ENCODE data around the gene HPS5. TPM values are rescaled to one million over a fixed set of nuclear protein-coding genes. Genes with fewer than 3 reads are reported as not detected.

Gene HPS5, protein sequence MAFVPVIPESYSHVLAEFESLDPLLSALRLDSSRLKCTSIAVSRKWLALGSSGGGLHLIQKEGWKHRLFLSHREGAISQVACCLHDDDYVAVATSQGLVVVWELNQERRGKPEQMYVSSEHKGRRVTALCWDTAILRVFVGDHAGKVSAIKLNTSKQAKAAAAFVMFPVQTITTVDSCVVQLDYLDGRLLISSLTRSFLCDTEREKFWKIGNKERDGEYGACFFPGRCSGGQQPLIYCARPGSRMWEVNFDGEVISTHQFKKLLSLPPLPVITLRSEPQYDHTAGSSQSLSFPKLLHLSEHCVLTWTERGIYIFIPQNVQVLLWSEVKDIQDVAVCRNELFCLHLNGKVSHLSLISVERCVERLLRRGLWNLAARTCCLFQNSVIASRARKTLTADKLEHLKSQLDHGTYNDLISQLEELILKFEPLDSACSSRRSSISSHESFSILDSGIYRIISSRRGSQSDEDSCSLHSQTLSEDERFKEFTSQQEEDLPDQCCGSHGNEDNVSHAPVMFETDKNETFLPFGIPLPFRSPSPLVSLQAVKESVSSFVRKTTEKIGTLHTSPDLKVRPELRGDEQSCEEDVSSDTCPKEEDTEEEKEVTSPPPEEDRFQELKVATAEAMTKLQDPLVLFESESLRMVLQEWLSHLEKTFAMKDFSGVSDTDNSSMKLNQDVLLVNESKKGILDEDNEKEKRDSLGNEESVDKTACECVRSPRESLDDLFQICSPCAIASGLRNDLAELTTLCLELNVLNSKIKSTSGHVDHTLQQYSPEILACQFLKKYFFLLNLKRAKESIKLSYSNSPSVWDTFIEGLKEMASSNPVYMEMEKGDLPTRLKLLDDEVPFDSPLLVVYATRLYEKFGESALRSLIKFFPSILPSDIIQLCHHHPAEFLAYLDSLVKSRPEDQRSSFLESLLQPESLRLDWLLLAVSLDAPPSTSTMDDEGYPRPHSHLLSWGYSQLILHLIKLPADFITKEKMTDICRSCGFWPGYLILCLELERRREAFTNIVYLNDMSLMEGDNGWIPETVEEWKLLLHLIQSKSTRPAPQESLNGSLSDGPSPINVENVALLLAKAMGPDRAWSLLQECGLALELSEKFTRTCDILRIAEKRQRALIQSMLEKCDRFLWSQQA
- total RNA-seq: 10 to 100 TPM; 16.1 to 17.8 TPM

- POLR2A ChIA-PET: interaction anchor here (0.6 to 4.3 kb wide), 14 partner anchors 9 to 312 kb away, joined by 3 to 77 read pairs (median 5); partner anchors contain the start of genes LDHA, SAAL1, SPTY2D1 and TSG101
- peak within 1 kb of the TSS; percentile 92 for H3K4me3 Mint-ChIP-seq
- H3K36me3 Mint-ChIP-seq: peaks cover 17% of the 10 kb centered on the region
- H3K27ac Mint-ChIP-seq: peak within 1 kb of the TSS; percentile 99
- no peaks in the 10 kb centered on the region for H3K9me3 Mint-ChIP-seq
- ATAC-seq (ENCODE audit: low read depth) (peak; percentile 92), DNase-seq (peak; percentile 93)
- peaks cover 51% of the 10 kb centered on the region for H3K4me1 Mint-ChIP-seq
- H3K27me3 Mint-ChIP-seq: no peaks in the 10 kb centered on the region
Observed at GRCh38 chr11:18321969-18322711, at the start of gene HPS5, which contains the start of gene GTF2H1. Gene HPS5, minus strand, starts transcription at chr11:18322140. Its CDS starts 4,282 bp downstream, at chr11:18317858. Gene GTF2H1, plus strand, starts transcription at chr11:18322567. Its CDS starts 10,508 bp downstream, at chr11:18333075.

DNA sequence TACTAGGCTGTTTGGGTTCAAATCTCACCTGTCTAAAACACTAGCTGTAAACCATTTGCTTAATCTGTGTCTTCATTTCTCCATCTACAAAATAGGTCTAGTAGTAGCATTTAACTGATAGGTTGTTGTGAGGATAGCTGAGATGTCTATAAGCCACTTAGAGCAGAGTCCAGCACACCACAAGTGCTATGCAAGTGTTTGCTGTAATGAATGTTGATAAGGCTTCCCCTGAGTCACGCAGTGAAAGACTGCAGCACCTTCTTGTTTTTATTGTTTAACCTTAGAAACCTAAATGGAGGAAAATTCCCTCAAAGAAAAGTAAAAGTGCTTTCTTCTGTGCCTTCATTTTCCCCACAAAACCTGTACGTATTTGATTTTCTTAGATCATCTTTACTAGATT, 49.3 kb upstream of the HPS5 start:
- Mint-ChIP-seq H3K4me1 (peaks cover 2% of the 10 kb centered on the region), H3K27ac (no peak overlapping the region), H3K4me3 (no peak overlapping the region), H3K27me3 (no peaks in the 10 kb centered on the region), H3K9me3 (no peaks in the 10 kb centered on the region), H3K36me3 (peaks cover 10% of the 10 kb centered on the region)
- DNase-seq (no peak), ATAC-seq (ENCODE audit: low read depth) (no peak)
- POLR2A ChIA-PET: interaction anchor here (0.6 to 1.6 kb wide), 4 partner anchors 23 to 199 kb away, joined by 3 to 7 read pairs (median 4); partner anchors contain the start of gene LDHA

DNA sequence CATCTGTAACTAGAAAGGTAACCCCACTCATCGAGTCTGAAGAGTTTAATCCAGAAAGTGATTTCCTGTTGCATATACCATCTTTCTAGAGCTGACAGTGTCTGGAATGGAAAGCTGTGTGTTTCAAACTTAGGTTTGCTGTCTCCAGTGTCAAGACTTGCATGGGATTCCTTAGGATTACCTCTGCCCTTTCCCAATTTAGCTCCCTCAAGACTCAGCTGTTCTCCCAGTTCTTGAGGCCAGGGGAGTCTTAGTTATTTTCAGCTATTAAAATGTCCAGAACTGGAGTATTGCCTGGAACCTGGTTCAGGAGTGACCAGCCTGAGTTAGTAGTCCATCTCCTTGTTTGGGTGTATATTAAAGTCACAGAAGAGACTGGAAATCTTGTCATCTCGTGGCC, 47.5 kb upstream of the HPS5 start:
- Mint-ChIP-seq H3K27me3 (no peaks in the 10 kb centered on the region), H3K36me3 (peaks cover 18% of the 10 kb centered on the region), H3K9me3 (no peaks in the 10 kb centered on the region), H3K4me1 (peaks cover 2% of the 10 kb centered on the region), H3K27ac (no peak overlapping the region), H3K4me3 (no peak overlapping the region)
- DNase-seq: no peak
- POLR2A ChIA-PET: interaction anchor here (0.6 to 0.9 kb wide), 2 partner anchors 16 to 47 kb away, joined by 3 read pairs; partner anchors contain the start of genes GTF2H1 and HPS5
- no peak for ATAC-seq (ENCODE audit: low read depth)

GRCh38 chr11:18368221-18368620, 46.3 kb upstream of the HPS5 start:
- Mint-ChIP-seq H3K27ac (no peak overlapping the region), H3K4me3 (no peak overlapping the region), H3K36me3 (peaks cover 23% of the 10 kb centered on the region), H3K4me1 (peaks cover 2% of the 10 kb centered on the region), H3K9me3 (no peaks in the 10 kb centered on the region), H3K27me3 (no peaks in the 10 kb centered on the region)
- ATAC-seq (ENCODE audit: low read depth): no peak
- POLR2A ChIA-PET: no interaction called here
- no peak for DNase-seq

DNA sequence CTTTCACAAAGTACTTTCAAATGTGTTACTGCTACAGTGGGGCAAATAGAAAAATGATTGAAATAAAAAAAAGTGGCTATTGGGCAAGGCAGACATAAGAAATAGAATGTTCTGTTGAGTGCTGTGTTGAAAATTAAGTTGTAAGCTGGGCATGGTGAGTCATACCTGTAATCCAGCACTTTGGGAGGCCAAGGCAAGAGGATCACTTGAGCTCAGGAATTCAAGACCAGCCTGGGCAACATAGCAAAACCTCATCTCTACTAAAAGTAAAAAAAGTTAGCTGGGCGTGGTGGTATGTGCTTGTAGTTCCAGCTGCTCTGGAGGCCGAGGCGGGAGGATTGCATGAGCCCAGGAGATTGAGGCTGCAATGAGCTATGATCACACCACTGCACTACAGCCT, 45.5 kb upstream of the HPS5 start:
- H3K27ac Mint-ChIP-seq: no peak overlapping the region
- peaks cover 2% of the 10 kb centered on the region for H3K4me1 Mint-ChIP-seq
- no peak for DNase-seq
- no peak for ATAC-seq (ENCODE audit: low read depth)
- H3K9me3 Mint-ChIP-seq: no peaks in the 10 kb centered on the region
- no peak overlapping the region for H3K4me3 Mint-ChIP-seq
- POLR2A ChIA-PET: interaction anchor here (0.7 kb wide), 1 partner anchor 27 kb away, joined by 3 read pairs; the partner anchor contains the start of gene LDHA
- no peaks in the 10 kb centered on the region for H3K27me3 Mint-ChIP-seq
- H3K36me3 Mint-ChIP-seq: peaks cover 23% of the 10 kb centered on the region

DNA sequence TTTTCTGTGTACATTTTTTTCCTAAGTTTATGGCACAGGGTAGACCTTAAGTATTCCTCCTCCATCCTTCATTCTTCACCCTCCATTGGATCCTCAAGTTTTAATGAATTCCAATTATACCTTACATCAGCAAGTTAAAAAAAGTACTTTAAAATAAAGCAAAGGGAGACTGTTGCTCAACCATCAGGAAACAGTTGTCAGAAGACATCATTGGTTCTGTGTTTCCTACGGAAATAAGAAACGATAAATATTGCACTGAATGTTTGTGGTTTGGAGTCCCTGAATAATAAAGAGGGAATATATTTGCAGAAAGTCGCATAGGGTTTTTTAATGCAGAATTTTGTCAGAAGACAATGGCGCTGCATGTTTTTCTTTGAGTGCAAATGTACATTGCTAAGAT, 44.3 kb upstream of the HPS5 start:
- DNase-seq: no peak
- Mint-ChIP-seq H3K27me3 (no peaks in the 10 kb centered on the region), H3K4me1 (peaks cover 2% of the 10 kb centered on the region), H3K4me3 (no peak overlapping the region), H3K27ac (no peak overlapping the region), H3K9me3 (no peaks in the 10 kb centered on the region), H3K36me3 (peaks cover 23% of the 10 kb centered on the region)
- POLR2A ChIA-PET: interaction anchor here (1.1 kb wide), 1 partner anchor 8 kb away, joined by 3 read pairs; no protein-coding TSS in a partner anchor
- no peak for ATAC-seq (ENCODE audit: low read depth)

- Mint-ChIP-seq H3K9me3 (no peaks in the 10 kb centered on the region), H3K27me3 (no peaks in the 10 kb centered on the region), H3K4me3 (no peak overlapping the region), H3K36me3 (peaks cover 26% of the 10 kb centered on the region), H3K27ac (peak overlapping the region; percentile 19), H3K4me1 (no peaks in the 10 kb centered on the region)
- no peak for ATAC-seq (ENCODE audit: low read depth)
- no peak for DNase-seq
- POLR2A ChIA-PET: interaction anchor here (1.1 kb wide), 1 partner anchor 9 kb away, joined by 3 read pairs; no protein-coding TSS in a partner anchor
Observed at GRCh38 chr11:18365741-18366140, 43.8 kb upstream of the HPS5 start.

GRCh38 chr11:18364495-18365073, 42.6 kb upstream of the HPS5 start:
- Mint-ChIP-seq H3K9me3 (no peaks in the 10 kb centered on the region), H3K4me3 (no peak overlapping the region), H3K4me1 (no peaks in the 10 kb centered on the region), H3K27ac (no peak overlapping the region), H3K36me3 (peaks cover 25% of the 10 kb centered on the region), H3K27me3 (no peaks in the 10 kb centered on the region)
- no peak for DNase-seq
- ATAC-seq (ENCODE audit: low read depth): no peak
- POLR2A ChIA-PET: interaction anchor here (1.0 to 1.5 kb wide), 3 partner anchors 14 to 29 kb away, joined by 3 to 5 read pairs (median 5); partner anchors contain the start of gene LDHA

DNA sequence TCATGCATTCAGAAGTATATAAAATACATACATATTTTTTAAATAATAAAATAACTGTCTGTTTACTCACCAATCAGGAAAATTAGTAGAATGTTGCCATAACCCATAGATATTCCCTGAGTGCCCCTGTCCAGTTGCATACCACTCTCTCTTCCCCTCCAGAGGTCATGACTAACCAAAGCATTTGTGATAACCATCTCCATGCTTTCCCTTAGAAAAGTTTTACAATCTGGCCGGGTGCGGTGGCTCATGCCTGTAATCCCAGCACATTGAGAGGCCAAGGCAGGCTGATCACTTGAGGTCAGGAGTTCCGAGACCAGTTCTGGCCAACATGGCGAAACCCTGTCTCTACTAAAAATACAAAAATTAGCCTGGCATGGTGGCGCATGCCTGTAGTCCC, 39.2 kb upstream of the HPS5 start:
- H3K36me3 Mint-ChIP-seq: peaks cover 29% of the 10 kb centered on the region
- POLR2A ChIA-PET: no interaction called here
- H3K9me3 Mint-ChIP-seq: no peaks in the 10 kb centered on the region
- H3K4me3 Mint-ChIP-seq: no peak overlapping the region
- no peaks in the 10 kb centered on the region for H3K4me1 Mint-ChIP-seq
- DNase-seq (no peak), ATAC-seq (ENCODE audit: low read depth) (no peak)
- H3K27me3 Mint-ChIP-seq: no peaks in the 10 kb centered on the region
- H3K27ac Mint-ChIP-seq: no peak overlapping the region

DNA sequence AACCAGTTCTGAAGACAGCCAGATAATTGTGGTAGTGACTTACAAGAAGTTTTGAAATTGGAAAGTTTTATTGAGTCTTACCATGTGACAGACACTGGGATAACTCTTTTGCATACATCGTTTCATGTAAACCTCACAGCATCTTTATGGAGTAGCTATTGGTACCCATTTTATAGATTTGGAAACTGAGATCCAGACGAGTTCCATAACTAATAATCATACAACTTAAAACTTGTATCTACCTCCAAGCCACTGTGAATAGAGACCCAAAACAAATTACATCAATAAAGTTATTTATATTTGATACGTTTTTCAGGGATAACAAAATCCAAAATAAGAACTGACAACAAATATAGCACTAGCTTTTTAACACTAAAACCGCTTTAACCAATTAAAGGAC, 36.7 kb upstream of the HPS5 start:
- no peaks in the 10 kb centered on the region for H3K4me1 Mint-ChIP-seq
- POLR2A ChIA-PET: interaction anchor here (0.7 kb wide), 1 partner anchor 37 kb away, joined by 3 read pairs; the partner anchor contains the start of gene HPS5
- H3K36me3 Mint-ChIP-seq: peaks cover 29% of the 10 kb centered on the region

DNA sequence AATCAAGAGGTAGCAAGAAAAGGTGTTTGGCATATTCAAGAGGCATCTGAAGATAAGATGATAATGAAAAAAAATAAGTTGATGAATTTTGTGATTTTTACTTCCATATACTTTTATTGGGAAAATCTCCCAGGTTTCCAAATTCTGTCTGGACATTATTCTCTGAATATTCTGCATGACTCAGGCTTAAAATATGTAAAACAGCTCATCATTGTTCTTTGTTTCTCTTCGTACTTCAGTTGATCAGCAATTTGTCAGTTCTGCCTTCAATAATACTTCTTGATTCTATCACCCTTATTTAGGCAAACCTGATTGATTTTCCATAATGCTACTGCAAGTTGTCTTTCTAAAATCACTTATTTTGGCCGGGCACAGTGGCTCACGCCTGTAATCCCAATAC, 30.6 kb upstream of the HPS5 start:
- ATAC-seq (ENCODE audit: low read depth) (no peak), DNase-seq (no peak)
- POLR2A ChIA-PET: interaction anchor here (1.0 kb wide), 1 partner anchor 42 kb away, joined by 3 read pairs; the partner anchor contains the start of gene LDHA
- no peaks in the 10 kb centered on the region for H3K4me1 Mint-ChIP-seq
- no peak overlapping the region for H3K4me3 Mint-ChIP-seq
- H3K36me3 Mint-ChIP-seq: peaks cover 30% of the 10 kb centered on the region
- H3K9me3 Mint-ChIP-seq: no peaks in the 10 kb centered on the region
- no peak overlapping the region for H3K27ac Mint-ChIP-seq
- H3K27me3 Mint-ChIP-seq: no peaks in the 10 kb centered on the region

More for the DNA sequence above, 36.7 kb upstream of the HPS5 start:
- DNase-seq: no peak
- H3K27ac Mint-ChIP-seq: no peak overlapping the region
- no peaks in the 10 kb centered on the region for H3K27me3 Mint-ChIP-seq
- no peak for ATAC-seq (ENCODE audit: low read depth)
- H3K4me3 Mint-ChIP-seq: no peak overlapping the region
- H3K9me3 Mint-ChIP-seq: no peaks in the 10 kb centered on the region

Measured in activated naive CD8-positive, alpha-beta T cell treated with anti-CD3 and anti-CD28 coated beads, Interleukin-2, amount 10 ng/mL, durations not matched to agents 7 days and 5 days (primary cell).